HEK293 (cell line): Measurements from ENCODE around the gene HMGXB3.
"Not testable (repeated sequence)": the region's sequence is repeated elsewhere in the genome, so short reads cannot be mapped to it uniquely, and the experiment has no call there.

Experiments
- CTCF ChIA-PET: fragments of 350-600 bp; formaldehyde crosslinking; extraction: SDS; loops from one replicate; lab custom pipeline; 2021; ENCODE audit warnings: antibody characterized with exemption; lab: Yijun Ruan, JAX
- POLR2A ChIA-PET: fragments of 300-600 bp; formaldehyde crosslinking; extraction: SDS; loops from one replicate; lab custom pipeline; 2020; ENCODE audit warnings: antibody characterized with exemption, inconsistent platforms; lab: Yijun Ruan, JAX
- H3K27ac ChIP-seq: fragments of 200-500 bp; sonication (Bioruptor generic); 2 replicates; pipeline ENCODE4 v1.5.1; 2014; ENCODE audit warnings: low read depth, low read length, control low read depth, inconsistent platforms; ENCODE audit errors: extremely low read depth
- H3K36me3 ChIP-seq, 2 experiments: fragments of 200-500 bp in 1 of 2; sonication (Bioruptor generic) in 1 of 2; 1 replicate in 1 of 2; 2 replicates in 1 of 2; pipeline ENCODE4 v1.5.1; 2014 to 2017; ENCODE audit warnings: inconsistent platforms in 2 of 2, low read length in 2 of 2; ENCODE audit not compliant: control insufficient read depth in 2 of 2, insufficient read depth in 1 of 2
- H3K4me1 ChIP-seq: fragments of 200-500 bp; sonication (Bioruptor generic); 2 replicates; pipeline ENCODE4 v1.5.1; 2014; ENCODE audit warnings: mild to moderate bottlenecking, low read length, inconsistent platforms; ENCODE audit not compliant: control insufficient read depth, insufficient read depth
- H3K4me3 ChIP-seq: 2 replicates; pipeline ENCODE4 v1.5.1; 2011; ENCODE audit warnings: low read depth, mild to moderate bottlenecking, control low read depth, low read length, moderate library complexity
- H3K9me3 ChIP-seq: fragments of 200-500 bp; sonication (Bioruptor generic); 2 replicates; pipeline ENCODE4 v1.5.1; 2014; ENCODE audit warnings: low read depth, low read length, inconsistent platforms; ENCODE audit not compliant: control insufficient read depth, insufficient read depth
- AEBP2 ChIP-seq: fragments of 450-650 bp; formaldehyde crosslinking; IDR thresholded peaks from 2 replicates; pipeline ENCODE4 v1.5.1; 2016; ENCODE audit warnings: missing biosample characterization, missing genetic modification characterization, borderline replicate concordance
- HOXA7 ChIP-seq: sonication (generic); formaldehyde crosslinking; IDR thresholded peaks from 2 replicates; pipeline ENCODE4 v1.8.1; 2022; ENCODE audit warnings: missing genetic modification reagents, borderline replicate concordance
- KLF17 ChIP-seq: fragments of 450-650 bp; formaldehyde crosslinking; IDR thresholded peaks from 2 replicates; pipeline ENCODE4 v1.5.1; 2016; ENCODE audit warnings: missing biosample characterization, missing genetic modification characterization
- PRDM4 ChIP-seq: fragments of 450-650 bp; formaldehyde crosslinking; IDR thresholded peaks from 2 replicates; pipeline ENCODE4 v1.5.1; 2017; ENCODE audit warnings: missing biosample characterization, missing genetic modification characterization
- PRDM6 ChIP-seq: fragments of 450-650 bp; formaldehyde crosslinking; IDR thresholded peaks from 2 replicates; pipeline ENCODE4 v1.5.1; 2017; ENCODE audit warnings: missing biosample characterization, missing genetic modification characterization
- TRIM28 ChIP-seq: IDR thresholded peaks from 2 replicates; pipeline ENCODE4 v1.6.1; 2011; ENCODE audit warnings: low read length, control low read depth, borderline replicate concordance
- TSHZ1 ChIP-seq: fragments of 450-650 bp; formaldehyde crosslinking; IDR thresholded peaks from 2 replicates; pipeline ENCODE4 v1.5.1; 2016; ENCODE audit warnings: missing biosample characterization, missing genetic modification characterization, borderline replicate concordance
- ZBTB48 ChIP-seq: fragments of 450-650 bp; formaldehyde crosslinking; IDR thresholded peaks from 2 replicates; pipeline ENCODE4 v1.5.1; 2016; ENCODE audit warnings: missing biosample characterization, missing genetic modification characterization
- ZNF16 ChIP-seq: fragments of 450-650 bp; formaldehyde crosslinking; IDR thresholded peaks from 2 replicates; pipeline ENCODE4 v1.5.1; 2016; ENCODE audit warnings: low read depth, missing biosample characterization, missing genetic modification characterization
- ZNF18 ChIP-seq: fragments of 450-650 bp; formaldehyde crosslinking; IDR thresholded peaks from 2 replicates; pipeline ENCODE4 v1.5.1; 2016; ENCODE audit warnings: missing biosample characterization, missing genetic modification characterization
- ZNF404 ChIP-seq: fragments of 450-650 bp; formaldehyde crosslinking; IDR thresholded peaks from 2 replicates; pipeline ENCODE4 v1.5.1; 2017; ENCODE audit warnings: missing biosample characterization, missing genetic modification characterization
- ZNF521 ChIP-seq: fragments of 450-650 bp; formaldehyde crosslinking; IDR thresholded peaks from 2 replicates; pipeline ENCODE4 v1.5.1; 2017; ENCODE audit warnings: missing biosample characterization, mild to moderate bottlenecking, missing genetic modification characterization
- ZNF530 ChIP-seq: fragments of 450-650 bp; formaldehyde crosslinking; IDR thresholded peaks from 2 replicates; pipeline ENCODE4 v1.5.1; 2016; ENCODE audit warnings: low read depth, missing biosample characterization, missing genetic modification characterization
- ZNF549 ChIP-seq: fragments of 450-650 bp; IDR thresholded peaks from 2 replicates; pipeline ENCODE4 v1.5.1; 2018; ENCODE audit warnings: missing biosample characterization, missing genetic modification characterization, mild to moderate bottlenecking, inconsistent platforms, moderate library complexity
- ZNF558 ChIP-seq: fragments of 450-650 bp; formaldehyde crosslinking; IDR thresholded peaks from 2 replicates; pipeline ENCODE4 v1.5.1; 2016; ENCODE audit warnings: missing biosample characterization, missing genetic modification characterization
- ZNF843 ChIP-seq: fragments of 450-650 bp; formaldehyde crosslinking; IDR thresholded peaks from 2 replicates; pipeline ENCODE4 v1.5.1; 2016; ENCODE audit warnings: missing biosample characterization, missing genetic modification characterization
- ZSCAN16 ChIP-seq: fragments of 450-650 bp; formaldehyde crosslinking; IDR thresholded peaks from 2 replicates; pipeline ENCODE4 v1.5.1; 2016; ENCODE audit warnings: missing biosample characterization, missing genetic modification characterization

The HMGXB3 gene

GRCh38 chr5:150082889-150083288 is 82.3 kb downstream of the HMGXB3 start (continued):
- TF ChIP-seq TSHZ1 (tag by site-specific recombination) (no peak), ZNF843 (tag by site-specific recombination) (no peak), ZNF530 (tag by site-specific recombination) (no peak), PRDM4 (tag by site-specific recombination) (no peak), ZNF558 (no peak), ZBTB48 (tag by site-specific recombination) (no peak)
- TF ChIP-seq, all 188 proteins: peak for 0

- H3K36me3 ChIP-seq, CTCF ChIA-PET, H3K9me3 ChIP-seq, H3K27ac ChIP-seq, POLR2A ChIA-PET, H3K4me3 ChIP-seq, H3K4me1 ChIP-seq: not testable (repeated sequence)
Observed at GRCh38 chr5:150084754-150085153, 84.2 kb downstream of the HMGXB3 start.

- ChIA-PET POLR2A (no interaction called here), CTCF (no interaction called here)
- H3K4me3 ChIP-seq, result no peak overlapping the region
- H3K9me3 ChIP-seq, result no peaks in the 10 kb centered on the region
- H3K36me3 ChIP-seq, result no peaks in the 10 kb centered on the region
- H3K27ac ChIP-seq, result no peak overlapping the region
- H3K4me1 ChIP-seq, result no peaks in the 10 kb centered on the region
- no peak for TF ChIP-seq ZNF404 (tag by site-specific recombination)
- no peak for TF ChIP-seq ZNF549 (tag by site-specific recombination)
- TF ChIP-seq ZNF18 (tag by site-specific recombination), result no peak
- TF ChIP-seq KLF17 (tag by site-specific recombination), result no peak
- TF ChIP-seq PRDM6 (tag by site-specific recombination), result no peak
- TF ChIP-seq AEBP2, result no peak
- TF ChIP-seq HOXA7 (CRISPR knock-in tag), result no peak
- TF ChIP-seq TRIM28, result no peak
- TF ChIP-seq ZNF16 (tag by site-specific recombination), result no peak
- no peak for TF ChIP-seq ZNF521 (tag by site-specific recombination)
- no peak for TF ChIP-seq ZSCAN16
Observed at GRCh38 chr5:150085191-150085912, 84.8 kb downstream of the HMGXB3 start.
